Measurements from ENCODE around the gene GPR157.

Gene GPR157

DNA sequence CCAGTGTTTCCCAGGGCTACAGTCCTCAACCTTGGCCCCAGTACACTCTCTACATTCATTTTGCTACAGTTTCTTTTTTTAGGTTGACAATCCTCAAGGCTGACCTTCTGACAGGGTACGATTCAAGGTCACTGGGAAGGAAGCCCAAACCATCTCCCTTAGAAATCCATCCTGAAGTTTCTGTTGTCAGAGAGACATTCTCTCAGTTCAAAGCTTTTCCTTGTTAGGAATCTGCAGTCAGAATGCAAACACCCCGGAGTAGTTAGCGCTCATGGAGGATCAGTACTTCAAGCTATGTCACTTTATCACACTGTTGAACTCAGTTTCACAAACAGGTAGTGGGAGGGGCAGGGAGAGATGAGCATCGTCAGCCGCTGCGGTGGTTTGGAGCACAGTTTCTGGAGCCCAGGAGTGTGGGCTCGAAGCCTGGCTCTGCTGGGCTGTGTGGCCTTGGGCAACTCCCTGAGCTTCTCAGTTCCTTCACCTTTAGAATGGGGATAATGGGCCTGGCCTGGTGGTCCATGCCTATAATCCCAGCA, 63.6 kb downstream of the GPR157 start:
- TF ChIP-seq FOXP2 (optimal IDR thresholded peaks at IDR 0.05; ENCODE audit: borderline replicate concordance, extremely low read depth, extremely low read length, insufficient read depth) (no peak), SIN3A (IDR thresholded peaks at IDR 0.05; ENCODE audit: borderline replicate concordance, insufficient read depth, low read length) (no peak), TAF1 (IDR thresholded peaks at IDR 0.05; ENCODE audit: borderline replicate concordance, insufficient read depth, low read length) (no peak), POLR2AphosphoS5 (IDR thresholded peaks at IDR 0.05; ENCODE audit: low read depth, low read length) (no peak)
- TF ChIP-seq, protein P1, sequence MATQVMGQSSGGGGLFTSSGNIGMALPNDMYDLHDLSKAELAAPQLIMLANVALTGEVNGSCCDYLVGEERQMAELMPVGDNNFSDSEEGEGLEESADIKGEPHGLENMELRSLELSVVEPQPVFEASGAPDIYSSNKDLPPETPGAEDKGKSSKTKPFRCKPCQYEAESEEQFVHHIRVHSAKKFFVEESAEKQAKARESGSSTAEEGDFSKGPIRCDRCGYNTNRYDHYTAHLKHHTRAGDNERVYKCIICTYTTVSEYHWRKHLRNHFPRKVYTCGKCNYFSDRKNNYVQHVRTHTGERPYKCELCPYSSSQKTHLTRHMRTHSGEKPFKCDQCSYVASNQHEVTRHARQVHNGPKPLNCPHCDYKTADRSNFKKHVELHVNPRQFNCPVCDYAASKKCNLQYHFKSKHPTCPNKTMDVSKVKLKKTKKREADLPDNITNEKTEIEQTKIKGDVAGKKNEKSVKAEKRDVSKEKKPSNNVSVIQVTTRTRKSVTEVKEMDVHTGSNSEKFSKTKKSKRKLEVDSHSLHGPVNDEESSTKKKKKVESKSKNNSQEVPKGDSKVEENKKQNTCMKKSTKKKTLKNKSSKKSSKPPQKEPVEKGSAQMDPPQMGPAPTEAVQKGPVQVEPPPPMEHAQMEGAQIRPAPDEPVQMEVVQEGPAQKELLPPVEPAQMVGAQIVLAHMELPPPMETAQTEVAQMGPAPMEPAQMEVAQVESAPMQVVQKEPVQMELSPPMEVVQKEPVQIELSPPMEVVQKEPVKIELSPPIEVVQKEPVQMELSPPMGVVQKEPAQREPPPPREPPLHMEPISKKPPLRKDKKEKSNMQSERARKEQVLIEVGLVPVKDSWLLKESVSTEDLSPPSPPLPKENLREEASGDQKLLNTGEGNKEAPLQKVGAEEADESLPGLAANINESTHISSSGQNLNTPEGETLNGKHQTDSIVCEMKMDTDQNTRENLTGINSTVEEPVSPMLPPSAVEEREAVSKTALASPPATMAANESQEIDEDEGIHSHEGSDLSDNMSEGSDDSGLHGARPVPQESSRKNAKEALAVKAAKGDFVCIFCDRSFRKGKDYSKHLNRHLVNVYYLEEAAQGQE (IDR thresholded peaks at IDR 0.05; ENCODE audit: insufficient read depth in 1 of 2, low read depth in 2 of 2, low read length in 2 of 2) = no peak

DNA sequence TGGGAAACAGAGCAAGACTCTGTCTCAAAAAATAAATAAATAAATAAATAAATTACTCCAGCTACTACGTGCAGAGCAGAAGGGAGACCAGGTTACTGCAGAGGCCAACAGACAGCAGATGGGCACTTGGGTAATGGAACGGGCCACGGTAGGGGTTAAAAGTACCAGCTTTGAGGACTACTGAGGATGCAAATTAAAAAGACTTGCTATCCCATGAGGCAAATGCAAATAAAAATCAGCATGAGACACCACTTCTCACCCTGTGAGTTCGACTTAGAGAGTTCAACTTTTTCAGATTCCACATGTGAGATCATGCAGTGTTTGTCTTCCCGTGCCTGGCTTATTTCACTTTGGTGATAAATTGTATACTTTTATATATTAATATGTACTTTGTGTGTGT, 66.1 kb downstream of the GPR157 start:
- TF ChIP-seq, protein P1 (IDR thresholded peaks at IDR 0.05; ENCODE audit: insufficient read depth in 1 of 2, low read depth in 2 of 2, low read length in 2 of 2) = no peak
- no peak for TF ChIP-seq FOXP2 (optimal IDR thresholded peaks at IDR 0.05; ENCODE audit: borderline replicate concordance, extremely low read depth, extremely low read length, insufficient read depth)
- no peak for TF ChIP-seq POLR2AphosphoS5 (IDR thresholded peaks at IDR 0.05; ENCODE audit: low read depth, low read length)
- no peak for TF ChIP-seq SIN3A (IDR thresholded peaks at IDR 0.05; ENCODE audit: borderline replicate concordance, insufficient read depth, low read length)
- TF ChIP-seq TAF1 (IDR thresholded peaks at IDR 0.05; ENCODE audit: borderline replicate concordance, insufficient read depth, low read length) = no peak

DNA sequence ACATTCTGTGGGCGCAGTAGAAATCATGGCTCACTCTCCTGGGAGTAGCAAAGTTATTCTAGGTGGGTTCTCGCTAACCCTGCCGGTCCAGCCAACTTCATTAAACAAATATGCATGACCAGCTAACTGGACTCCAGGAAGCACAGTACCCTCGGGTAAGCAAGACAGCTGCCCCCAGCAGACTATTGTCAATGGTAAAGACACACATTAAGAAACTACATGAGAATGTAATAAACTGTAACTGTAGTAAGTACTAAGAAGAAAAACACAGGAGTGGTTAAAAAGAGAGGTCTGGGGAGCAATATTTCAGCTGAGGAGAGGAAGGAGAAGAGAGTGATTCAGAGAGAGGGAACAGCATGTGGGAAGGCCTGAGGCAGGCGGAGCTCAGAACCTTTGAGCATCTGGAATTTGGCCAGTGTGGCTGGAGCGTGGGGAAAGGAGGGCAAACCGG, 66.9 kb downstream of the GPR157 start:
- TF ChIP-seq, protein P1 (IDR thresholded peaks at IDR 0.05; ENCODE audit: insufficient read depth in 1 of 2, low read depth in 2 of 2, low read length in 2 of 2) = no peak
- TF ChIP-seq POLR2AphosphoS5 (IDR thresholded peaks at IDR 0.05; ENCODE audit: low read depth, low read length) = no peak
- TF ChIP-seq TAF1 (IDR thresholded peaks at IDR 0.05; ENCODE audit: borderline replicate concordance, insufficient read depth, low read length) = no peak
- TF ChIP-seq FOXP2 (optimal IDR thresholded peaks at IDR 0.05; ENCODE audit: borderline replicate concordance, extremely low read depth, extremely low read length, insufficient read depth) = no peak
- no peak for TF ChIP-seq SIN3A (IDR thresholded peaks at IDR 0.05; ENCODE audit: borderline replicate concordance, insufficient read depth, low read length)

DNA sequence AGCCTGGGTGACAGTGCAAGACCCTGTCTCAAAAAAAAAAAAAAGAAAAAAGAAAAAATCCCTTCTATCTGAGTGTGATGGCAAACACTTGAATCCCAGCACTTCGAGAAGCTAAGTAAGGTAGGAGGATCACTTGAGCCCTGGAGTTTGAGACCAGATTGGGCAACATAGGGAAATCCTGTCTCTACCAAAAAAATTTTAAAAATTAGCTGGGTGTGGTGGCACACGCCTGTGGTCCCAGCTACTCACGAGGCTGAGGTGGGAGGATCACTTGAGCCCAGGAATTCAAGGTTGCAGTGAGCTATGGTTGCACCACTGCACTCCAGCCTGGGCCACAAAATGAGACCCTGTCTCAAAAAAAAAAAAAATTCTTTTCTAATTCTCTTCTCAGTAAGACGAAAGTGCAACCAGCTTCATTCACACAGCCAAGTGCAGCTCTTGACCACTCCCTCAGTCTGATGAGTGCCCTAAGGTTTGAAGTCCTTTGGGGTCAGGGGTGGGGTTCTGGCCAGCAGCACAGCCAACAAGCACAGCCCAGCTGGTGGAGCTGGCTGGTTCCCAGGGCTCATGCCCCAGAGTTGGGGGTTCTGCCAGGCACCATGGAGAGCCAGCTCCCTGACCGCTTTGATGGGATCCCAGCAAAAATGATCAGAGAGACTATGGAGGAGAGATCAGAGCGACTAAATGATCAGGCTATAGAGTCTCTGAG, 67.5 kb downstream of the GPR157 start:
- TF ChIP-seq, protein P1 (IDR thresholded peaks at IDR 0.05; ENCODE audit: insufficient read depth in 1 of 2, low read depth in 2 of 2, low read length in 2 of 2) = no peak
- TF ChIP-seq FOXP2 (optimal IDR thresholded peaks at IDR 0.05; ENCODE audit: borderline replicate concordance, extremely low read depth, extremely low read length, insufficient read depth) (no peak), POLR2AphosphoS5 (IDR thresholded peaks at IDR 0.05; ENCODE audit: low read depth, low read length) (no peak), SIN3A (IDR thresholded peaks at IDR 0.05; ENCODE audit: borderline replicate concordance, insufficient read depth, low read length) (no peak), TAF1 (IDR thresholded peaks at IDR 0.05; ENCODE audit: borderline replicate concordance, insufficient read depth, low read length) (no peak)

All from PFSK-1 (cell line).